Spleen (tissue), 7 donors: ENCODE results near the gene KCNG2.

Experiments used
- CTCF ChIP-seq, 11 experiments: fragments of 200-600 bp in 7 of 11; fragments of 450-650 bp in 4 of 11; sonication (generic) in 4 of 11; IDR thresholded peaks in 8 of 11; conservative IDR thresholded peaks in 3 of 11; 1 replicate in 7 of 11; 2 replicates in 4 of 11; pipeline versions ENCODE4 v1.4.0 to v1.8.0; 2016 to 2021; ENCODE audit warnings: antibody characterized with exemption in 11 of 11, inconsistent platforms in 4 of 11, mild to moderate bottlenecking in 1 of 11
- POLR2A ChIP-seq, 3 donors: fragments of 450-650 bp; IDR thresholded peaks; one replicate each; pipeline ENCODE4 v1.5.1; 2017; ENCODE audit warnings: antibody characterized with exemption in 3 of 3, mild to moderate bottlenecking in 1 of 3
- donor health status: DM: no; HTN: no; CAD: no; lungs with moderate emphysema.
- donor health status: DM: no; HTN: no; CAD: no.
- donor health status: DM: no; HTN: no; CAD: no.

GRCh38 chr18:79785831-79786230 lies 11.9 kb upstream of the KCNG2 start:
- TF ChIP-seq CTCF (IDR thresholded peaks at IDR 0.05 in 8 of 11, conservative IDR thresholded peaks at IDR 0.05 in 3 of 11) (no peak), POLR2A (IDR thresholded peaks at IDR 0.05) (no peak)
